Stimulated activated naive CD8-positive, alpha-beta T cell treated with anti-CD3 and anti-CD28 coated beads, Interleukin-15, Interleukin-2, amounts not matched to agents 100 ng/mL and 50 ng/mL, for 24 hours (primary cell): Measurements from ENCODE around the gene PGD.
A peak's percentile ranks its signal among the peaks of the same experiment; 100 is the strongest.
"Not testable (repeated sequence)": the region's sequence is repeated elsewhere in the genome, so short reads cannot be mapped to it uniquely, and the experiment has no call there.

Source experiments
- H3K27ac Mint-ChIP-seq: one replicate; pipeline ENCODE4 v1.8.0; 2021; ENCODE audit warnings: mild to moderate bottlenecking, mixed read lengths
- H3K27me3 Mint-ChIP-seq: one replicate; pipeline ENCODE4 v1.8.0; 2021; ENCODE audit warnings: mixed read lengths
- H3K36me3 Mint-ChIP-seq: one replicate; pipeline ENCODE4 v1.8.0; 2021; ENCODE audit warnings: low read depth, mixed read lengths
- H3K4me1 Mint-ChIP-seq: one replicate; pipeline ENCODE4 v1.8.0; 2021; ENCODE audit warnings: low read depth, mixed read lengths
- H3K4me3 Mint-ChIP-seq: one replicate; pipeline ENCODE4 v1.8.0; 2021; ENCODE audit warnings: mild to moderate bottlenecking, mixed read lengths
- H3K9me3 Mint-ChIP-seq: one replicate; pipeline ENCODE4 v1.8.0; 2021; ENCODE audit warnings: mixed read lengths

Gene PGD

DNA sequence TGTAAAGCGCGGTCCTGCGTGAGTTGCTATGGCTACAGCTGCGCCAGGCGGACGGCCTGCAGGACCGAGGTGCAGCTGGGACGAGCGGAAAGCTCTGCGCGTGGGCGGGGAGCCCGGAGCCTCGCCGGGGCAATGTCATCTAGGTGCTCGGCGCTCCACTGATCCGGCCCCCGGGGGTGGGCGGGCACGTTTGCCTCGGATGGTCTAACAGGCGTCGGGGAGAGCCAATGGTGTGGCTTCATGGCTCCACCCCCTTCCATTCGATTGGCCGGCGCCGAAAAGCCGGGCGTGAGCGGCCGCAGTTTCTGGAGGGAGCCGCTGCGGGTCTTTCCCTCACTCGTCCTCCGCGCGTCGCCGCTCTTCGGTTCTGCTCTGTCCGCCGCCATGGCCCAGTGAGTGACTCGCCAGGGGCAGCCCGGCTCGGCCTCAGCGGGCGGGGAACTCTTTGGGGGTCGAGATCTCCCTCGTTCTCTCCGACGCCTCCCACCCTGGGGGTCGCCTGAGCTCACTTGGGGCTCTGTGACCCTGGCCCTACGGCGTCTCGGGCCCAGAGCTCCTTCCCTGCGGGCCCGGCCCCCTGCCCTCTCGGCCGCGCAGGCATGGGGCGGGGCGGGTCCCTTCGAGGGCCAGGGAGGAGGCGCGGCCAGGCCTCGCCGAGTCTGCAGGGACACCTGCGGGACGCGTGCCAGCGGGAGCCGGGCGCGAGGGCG, at the start of gene PGD:
TSS of gene PGD (plus strand) at position 331 of the 710 bp plus-strand sequence. CDS start at position 385, 54 bp downstream.
- H3K36me3 Mint-ChIP-seq, result peaks cover 24% of the 10 kb centered on the region
- no peaks in the 10 kb centered on the region for H3K27me3 Mint-ChIP-seq
- peaks cover 31% of the 10 kb centered on the region for H3K4me1 Mint-ChIP-seq
- H3K27ac Mint-ChIP-seq, result peak within 1 kb of the TSS; percentile 89
- H3K4me3 Mint-ChIP-seq, result peak within 1 kb of the TSS; percentile 90
- H3K9me3 Mint-ChIP-seq, result no peaks in the 10 kb centered on the region

- Mint-ChIP-seq H3K4me3 (no peak overlapping the region), H3K9me3 (no peaks in the 10 kb centered on the region), H3K4me1 (no peaks in the 10 kb centered on the region), H3K27ac (no peak overlapping the region), H3K36me3 (peaks cover 3% of the 10 kb centered on the region), H3K27me3 (no peaks in the 10 kb centered on the region)
These were observed 45.6 kb upstream of the PGD start for GRCh38 chr1:10353282-10353681.

GRCh38 chr1:10353693-10354092, 45.2 kb upstream of the PGD start:
- H3K27me3 Mint-ChIP-seq, result no peaks in the 10 kb centered on the region
- no peaks in the 10 kb centered on the region for H3K36me3 Mint-ChIP-seq
- H3K4me1 Mint-ChIP-seq, result no peaks in the 10 kb centered on the region
- H3K27ac Mint-ChIP-seq, result no peak overlapping the region
- H3K9me3 Mint-ChIP-seq, result no peaks in the 10 kb centered on the region
- H3K4me3 Mint-ChIP-seq, result no peak overlapping the region

DNA sequence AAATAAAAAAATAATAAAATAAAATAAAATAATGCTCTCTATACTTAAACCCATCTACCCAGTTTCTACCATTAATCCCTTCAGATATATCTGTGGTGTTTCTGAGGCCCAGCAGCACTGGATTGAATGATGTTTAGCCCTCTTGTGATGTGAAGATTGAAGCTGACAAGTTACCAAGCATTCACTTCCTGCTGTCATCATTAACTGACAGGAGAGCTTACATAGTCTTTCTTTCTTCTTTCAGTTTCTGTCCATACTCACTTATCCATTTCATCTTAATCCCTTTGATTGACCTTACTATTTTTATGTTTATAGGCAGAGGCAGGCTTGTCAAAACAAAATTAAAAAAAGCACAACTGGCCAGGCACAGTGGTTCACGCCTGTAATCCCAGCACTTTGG, 38.8 kb upstream of the PGD start:
- H3K27me3 Mint-ChIP-seq, result no peaks in the 10 kb centered on the region
- no peak overlapping the region for H3K27ac Mint-ChIP-seq
- H3K4me3 Mint-ChIP-seq, result no peak overlapping the region
- no peaks in the 10 kb centered on the region for H3K4me1 Mint-ChIP-seq
- H3K9me3 Mint-ChIP-seq, result no peaks in the 10 kb centered on the region
- peaks cover 7% of the 10 kb centered on the region for H3K36me3 Mint-ChIP-seq

- Mint-ChIP-seq H3K27me3 (no peaks in the 10 kb centered on the region), H3K4me3 (no peak overlapping the region), H3K9me3 (no peaks in the 10 kb centered on the region), H3K4me1 (no peaks in the 10 kb centered on the region), H3K36me3 (peaks cover 15% of the 10 kb centered on the region), H3K27ac (no peak overlapping the region)
These were observed 37.3 kb upstream of the PGD start for GRCh38 chr1:10361515-10361914.

DNA sequence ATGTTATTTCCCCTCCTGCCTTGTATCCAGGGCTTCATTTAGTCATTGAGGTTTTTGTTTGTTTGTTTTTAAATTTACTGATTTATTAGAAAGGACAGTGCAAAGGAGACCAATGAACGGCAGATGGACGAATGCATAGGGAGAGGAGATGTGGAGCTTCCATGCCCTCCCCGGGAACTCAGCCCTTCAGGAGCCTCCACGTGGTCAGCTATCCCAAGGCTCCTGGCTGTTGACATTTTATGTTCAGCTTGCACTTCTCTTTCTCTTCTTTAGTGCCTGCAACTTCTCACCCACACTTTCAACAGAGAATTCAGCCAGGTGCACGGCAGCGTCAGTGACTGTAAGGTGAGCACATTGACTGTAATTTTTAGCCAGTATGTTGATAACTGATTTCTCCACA, 30.7 kb upstream of the PGD start:
- Mint-ChIP-seq H3K4me3 (no peak overlapping the region), H3K27me3 (no peaks in the 10 kb centered on the region), H3K4me1 (no peaks in the 10 kb centered on the region), H3K36me3 (peaks cover 19% of the 10 kb centered on the region), H3K27ac (no peak overlapping the region), H3K9me3 (no peaks in the 10 kb centered on the region)

DNA sequence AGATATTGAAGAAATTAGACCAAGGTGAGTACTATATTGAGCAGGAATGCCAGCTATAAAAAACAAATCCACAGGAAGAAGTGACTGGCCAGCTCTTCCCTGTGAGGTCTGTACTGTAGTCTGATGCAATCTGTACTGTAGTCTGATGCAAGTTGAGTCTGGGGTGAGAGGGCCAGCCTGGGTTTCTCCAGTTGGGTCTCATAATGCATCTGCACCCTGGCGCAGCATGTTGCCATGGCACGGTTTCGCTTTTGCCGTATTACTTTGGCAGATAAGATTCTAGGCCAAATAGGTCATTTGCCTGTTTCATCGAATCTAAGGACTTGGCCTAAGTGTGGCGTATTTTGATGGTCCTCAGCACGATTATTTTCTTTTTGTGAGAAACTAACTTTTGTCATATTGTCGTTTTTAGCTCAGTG, 24.4 kb upstream of the PGD start:
- no peak overlapping the region for H3K4me3 Mint-ChIP-seq
- no peaks in the 10 kb centered on the region for H3K9me3 Mint-ChIP-seq
- no peaks in the 10 kb centered on the region for H3K4me1 Mint-ChIP-seq
- H3K27ac Mint-ChIP-seq, result no peak overlapping the region
- H3K36me3 Mint-ChIP-seq, result peaks cover 8% of the 10 kb centered on the region
- H3K27me3 Mint-ChIP-seq, result no peaks in the 10 kb centered on the region

DNA sequence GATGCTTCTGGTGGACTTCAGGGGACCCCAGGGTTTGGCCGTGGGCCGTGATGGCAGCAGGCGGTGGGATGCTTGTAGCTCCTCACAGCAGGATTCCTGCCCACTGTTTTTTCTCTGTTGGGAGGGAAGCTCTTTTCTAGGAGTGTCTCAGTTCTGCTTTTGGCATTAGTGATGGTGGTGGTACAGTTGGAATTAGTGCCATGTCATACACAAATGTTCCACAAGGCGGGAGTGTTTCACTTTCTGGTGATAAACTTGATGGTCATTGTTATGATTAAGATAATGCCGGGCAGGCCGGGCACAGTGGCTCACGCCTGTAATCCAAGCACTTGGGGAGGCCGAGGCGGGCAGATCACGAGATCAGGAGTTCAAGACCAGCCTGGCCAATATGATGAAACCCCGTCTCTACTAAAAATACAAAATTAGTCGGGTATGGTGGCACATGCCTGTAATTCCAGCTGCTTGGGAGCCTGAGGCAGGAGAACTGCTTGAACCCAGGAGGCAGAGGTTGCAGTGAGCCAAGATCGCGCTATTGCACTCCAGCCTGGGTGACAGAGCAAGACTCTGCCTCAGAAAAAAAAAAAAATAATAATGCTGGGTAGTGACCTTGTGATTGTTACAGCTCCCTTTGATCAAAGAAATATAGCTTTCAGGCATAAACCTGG, 21.4 kb upstream of the PGD start:
- not testable (repeated sequence) for H3K27ac Mint-ChIP-seq, H3K36me3 Mint-ChIP-seq, H3K4me1 Mint-ChIP-seq, H3K9me3 Mint-ChIP-seq, H3K4me3 Mint-ChIP-seq, H3K27me3 Mint-ChIP-seq

DNA sequence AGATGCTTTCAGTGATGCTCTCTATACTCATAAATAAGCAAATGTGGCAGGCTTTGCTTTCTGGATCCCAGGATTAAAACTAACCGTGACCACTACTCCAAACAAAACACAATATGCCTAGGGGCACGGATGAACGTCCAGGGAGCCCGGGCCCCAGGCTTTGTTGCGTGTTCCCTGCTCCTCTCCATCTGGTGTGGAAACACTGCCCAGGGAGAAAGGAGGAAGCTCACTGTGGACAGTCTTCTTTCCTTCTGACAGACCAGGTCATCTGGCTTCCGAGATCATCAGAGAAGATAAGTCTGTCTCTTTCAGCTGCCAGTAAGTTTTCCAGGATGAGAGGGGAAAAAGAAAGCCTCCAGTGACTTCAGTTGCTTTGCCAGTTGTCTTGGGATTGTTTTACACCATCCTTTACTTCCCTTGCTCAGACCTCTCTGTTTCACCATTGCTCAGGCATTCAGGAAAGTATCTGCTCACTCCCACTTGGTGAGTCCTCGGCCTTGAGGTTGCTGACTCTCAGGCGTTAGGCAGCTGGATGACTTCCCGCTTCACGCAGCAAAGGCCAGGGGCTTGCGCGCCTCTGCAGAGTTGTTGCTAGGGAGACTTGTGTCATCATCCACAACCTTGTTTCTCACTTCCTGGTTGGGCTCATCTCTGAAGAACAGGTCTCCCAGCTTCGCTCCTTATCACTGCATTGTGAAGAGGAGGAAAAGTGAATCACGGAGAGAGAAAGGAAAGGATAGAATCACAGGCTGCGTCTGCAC, 20.6 kb upstream of the PGD start:
- H3K36me3 Mint-ChIP-seq, result peaks cover 4% of the 10 kb centered on the region
- H3K4me1 Mint-ChIP-seq, result no peaks in the 10 kb centered on the region
- no peaks in the 10 kb centered on the region for H3K27me3 Mint-ChIP-seq
- H3K27ac Mint-ChIP-seq, result no peak overlapping the region
- no peak overlapping the region for H3K4me3 Mint-ChIP-seq
- H3K9me3 Mint-ChIP-seq, result no peaks in the 10 kb centered on the region

DNA sequence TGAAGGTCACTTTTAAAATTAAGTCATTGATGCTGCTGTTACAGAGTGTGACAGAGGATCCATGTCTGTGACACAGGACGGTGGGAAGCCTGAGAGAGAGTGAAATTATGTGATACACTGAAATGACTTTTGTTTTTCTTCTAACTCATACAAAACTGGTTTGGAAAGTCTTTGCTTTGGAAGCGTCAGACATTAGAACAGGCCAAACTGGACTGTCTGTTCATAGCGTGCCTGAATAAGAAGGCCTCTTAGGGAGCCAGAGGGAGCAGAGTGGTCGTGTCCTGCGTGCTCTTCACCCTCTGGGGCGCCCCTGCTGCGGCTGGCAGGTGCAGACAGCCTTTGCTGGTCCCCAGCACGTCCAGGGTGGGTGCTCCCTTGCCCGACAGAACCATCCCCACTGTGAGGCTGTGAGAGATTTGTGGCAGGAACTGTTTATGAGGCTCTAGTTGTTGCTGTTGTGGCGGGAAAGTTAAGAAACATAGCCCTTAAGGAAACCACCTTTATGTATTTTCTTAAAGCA, 19.7 kb upstream of the PGD start:
- Mint-ChIP-seq H3K4me3 (no peak overlapping the region), H3K9me3 (no peaks in the 10 kb centered on the region), H3K36me3 (peaks cover 4% of the 10 kb centered on the region), H3K27ac (no peak overlapping the region), H3K4me1 (no peaks in the 10 kb centered on the region), H3K27me3 (no peaks in the 10 kb centered on the region)

- Mint-ChIP-seq H3K4me3 (no peak overlapping the region), H3K27me3 (no peaks in the 10 kb centered on the region), H3K36me3 (peaks cover 4% of the 10 kb centered on the region), H3K4me1 (no peaks in the 10 kb centered on the region), H3K9me3 (no peaks in the 10 kb centered on the region), H3K27ac (no peak overlapping the region)
These were observed 19.2 kb upstream of the PGD start for GRCh38 chr1:10379676-10380075.

- no peaks in the 10 kb centered on the region for H3K27me3 Mint-ChIP-seq
- no peaks in the 10 kb centered on the region for H3K4me1 Mint-ChIP-seq
- H3K27ac Mint-ChIP-seq, result peak overlapping the region; percentile 22
- no peaks in the 10 kb centered on the region for H3K9me3 Mint-ChIP-seq
- H3K4me3 Mint-ChIP-seq, result no peak overlapping the region
- no peaks in the 10 kb centered on the region for H3K36me3 Mint-ChIP-seq
These were observed 18.1 kb upstream of the PGD start for GRCh38 chr1:10380594-10381275.

GRCh38 chr1:10383630-10384029, 15.2 kb upstream of the PGD start:
- H3K4me3 Mint-ChIP-seq, result no peak overlapping the region
- H3K27me3 Mint-ChIP-seq, result no peaks in the 10 kb centered on the region
- peaks cover 7% of the 10 kb centered on the region for H3K4me1 Mint-ChIP-seq
- no peaks in the 10 kb centered on the region for H3K36me3 Mint-ChIP-seq
- H3K9me3 Mint-ChIP-seq, result no peaks in the 10 kb centered on the region
- H3K27ac Mint-ChIP-seq, result no peak overlapping the region

GRCh38 chr1:10384219-10384618, 14.6 kb upstream of the PGD start:
- Mint-ChIP-seq H3K36me3 (no peaks in the 10 kb centered on the region), H3K9me3 (no peaks in the 10 kb centered on the region), H3K4me1 (peaks cover 7% of the 10 kb centered on the region), H3K27ac (no peak overlapping the region), H3K4me3 (no peak overlapping the region), H3K27me3 (no peaks in the 10 kb centered on the region)
